Subcutaneous adipose tissue (tissue), 4 donors: ENCODE data around the gene RNASEH2B. TPM values are rescaled to one million over a fixed set of nuclear protein-coding genes. Genes with fewer than 3 reads are reported as not detected.

Experiments used
- CTCF ChIP-seq: fragments of 450-650 bp; IDR thresholded peaks from one replicate; pipeline ENCODE4 v1.5.1; 2016; ENCODE audit warnings: low read depth, mild to moderate bottlenecking, control low read depth, antibody characterized with exemption, moderate library complexity
- total RNA-seq, 4 donors: library from RNA; depleted of rRNA; stranded (reverse); fragments of >200 nt; gene quantifications; one replicate each; pipeline ENCODE4 v1.1.0, GENCODE V29; 2016

The RNASEH2B gene
- total RNA-seq, 4 donors from 2014 or later = 23.4 to 63.6 (median 39.0) TPM

GRCh38 chr13:50914848-50915247 is 5.3 kb downstream of the RNASEH2B start:
- no peak for TF ChIP-seq CTCF

- no peak for TF ChIP-seq CTCF
Observed at GRCh38 chr13:50915565-50915964, 6.0 kb downstream of the RNASEH2B start.

- TF ChIP-seq CTCF = no peak
Observed at GRCh38 chr13:50916701-50917184, 7.2 kb downstream of the RNASEH2B start.

- TF ChIP-seq CTCF = no peak
Observed at GRCh38 chr13:50917572-50917971, 8.0 kb downstream of the RNASEH2B start.

GRCh38 chr13:50918567-50918966 is 9.0 kb downstream of the RNASEH2B start:
- no peak for TF ChIP-seq CTCF

- no peak for TF ChIP-seq CTCF
Observed at GRCh38 chr13:50919277-50919676, 9.7 kb downstream of the RNASEH2B start.

- no peak for TF ChIP-seq CTCF
Observed at GRCh38 chr13:50921706-50922105, 12.1 kb downstream of the RNASEH2B start.
